IMR-90 (cell line): ENCODE results near the gene GPC5. TPM values are rescaled to one million over a fixed set of nuclear protein-coding genes. Genes with fewer than 3 reads are reported as not detected.

Experiments
- ATAC-seq: fragments of 200-7000 bp; cut with Tn5 transposase; 2 replicates; pipeline ENCODE4 v1.9.1; 2020; ENCODE audit warnings: low read depth, mild to moderate bottlenecking, moderate library complexity
- BruUV-seq: library from RNA; stranded (reverse); fragments of 400-500 nt; replicated peaks from 2 replicates; lab custom pipeline; 2021; lab: Mats Ljungman, UMichigan
- CTCF ChIA-PET: fragments of 300-600 bp; formaldehyde crosslinking; extraction: SDS; loops from one replicate; lab custom pipeline; 2021; ENCODE audit warnings: antibody characterized with exemption; lab: Yijun Ruan, JAX
- POLR2A ChIA-PET: fragments of 300-600 bp; sonication (Branson Sonifier 250); formaldehyde crosslinking; loops from one replicate; lab custom pipeline; 2022; ENCODE audit warnings: antibody characterized with exemption; ENCODE audit not compliant: unreplicated experiment; lab: Charles Lee
- DNase-seq: peaks from one replicate; pipeline ENCODE4 v3.0.0; 2013
- H2AFZ ChIP-seq: replicated peaks from 2 replicates; pipeline ENCODE3; 2013; ENCODE audit warnings: low read length, mild to moderate bottlenecking; ENCODE audit not compliant: poor library complexity
- H2AK5ac ChIP-seq: 2 replicates; pipeline ENCODE4 v1.6.1; 2013; ENCODE audit warnings: low read depth, low read length, inconsistent platforms
- H2AK9ac ChIP-seq: replicated peaks from 2 replicates; pipeline ENCODE3; 2013; ENCODE audit warnings: mild to moderate bottlenecking, low read depth, low read length, moderate library complexity; ENCODE audit not compliant: poor library complexity
- H2BK120ac ChIP-seq: 2 replicates; pipeline ENCODE4 v1.6.1; 2013; ENCODE audit warnings: low read depth, low read length, inconsistent platforms
- H2BK15ac ChIP-seq: 3 replicates; pipeline ENCODE4 v1.6.1; 2013; ENCODE audit warnings: low read depth, low read length, inconsistent platforms
- H2BK20ac ChIP-seq: 2 replicates; pipeline ENCODE4 v1.6.1; 2013; ENCODE audit warnings: low read depth, mild to moderate bottlenecking, inconsistent platforms, low read length, moderate library complexity
- H2BK5ac ChIP-seq: 2 replicates; pipeline ENCODE4 v1.6.1; 2013; ENCODE audit warnings: mild to moderate bottlenecking, low read depth, low read length, inconsistent platforms; ENCODE audit not compliant: poor library complexity, severe bottlenecking
- H3K14ac ChIP-seq: replicated peaks from 2 replicates; pipeline ENCODE4 v1.6.1; 2013; ENCODE audit warnings: low read depth, low read length, inconsistent platforms
- H3K18ac ChIP-seq: 2 replicates; pipeline ENCODE4 v1.6.1; 2013; ENCODE audit warnings: low read depth, low read length, control low read depth
- H3K23ac ChIP-seq: 2 replicates; pipeline ENCODE4 v1.6.1; 2013; ENCODE audit warnings: low read depth, low read length, inconsistent platforms
- H3K27ac ChIP-seq: 2 replicates; pipeline ENCODE4 v1.5.1; 2013; ENCODE audit warnings: mild to moderate bottlenecking, control low read depth, low read length; ENCODE audit not compliant: insufficient read depth
- H3K27me3 ChIP-seq: 2 replicates; pipeline ENCODE4 v1.6.1; 2013; ENCODE audit warnings: low read length; ENCODE audit not compliant: control insufficient read depth, insufficient read depth
- H3K36me3 ChIP-seq: 2 replicates; pipeline ENCODE4 v1.6.1; 2013; ENCODE audit warnings: low read length, mixed read lengths; ENCODE audit not compliant: control insufficient read depth, insufficient read depth
- H3K4ac ChIP-seq: 2 replicates; pipeline ENCODE4 v1.6.1; 2013; ENCODE audit warnings: low read depth, low read length, inconsistent platforms
- H3K4me1 ChIP-seq: 2 replicates; pipeline ENCODE4 v1.6.1; 2013; ENCODE audit warnings: low read length, mixed read lengths; ENCODE audit not compliant: control insufficient read depth, insufficient read depth
- H3K4me2 ChIP-seq: 2 replicates; pipeline ENCODE4 v1.6.1; 2013; ENCODE audit warnings: low read depth, mild to moderate bottlenecking, control low read depth, low read length, moderate library complexity
- H3K4me3 ChIP-seq: 2 replicates; pipeline ENCODE4 v1.5.1; 2013; ENCODE audit warnings: low read depth, mild to moderate bottlenecking, control low read depth, low read length, moderate library complexity; ENCODE audit not compliant: insufficient read depth
- H3K56ac ChIP-seq: 2 replicates; pipeline ENCODE4 v1.6.1; 2013; ENCODE audit warnings: low read length, inconsistent platforms; ENCODE audit not compliant: insufficient read depth; ENCODE audit errors: extremely low read depth
- H3K79me1 ChIP-seq, 2 experiments: 2 replicates each; pipeline ENCODE4 v1.6.1; 2013; ENCODE audit warnings: low read length in 2 of 2, inconsistent platforms in 1 of 2, low read depth in 1 of 2
- H3K9ac ChIP-seq: 2 replicates; pipeline ENCODE4 v1.6.1; 2013; ENCODE audit warnings: low read depth, low read length, control low read depth
- H3K9me1 ChIP-seq: 2 replicates; pipeline ENCODE4 v1.6.1; 2013; ENCODE audit warnings: low read length, inconsistent platforms; ENCODE audit not compliant: insufficient read depth
- H3K9me3 ChIP-seq: 2 replicates; pipeline ENCODE4 v1.6.1; 2013; ENCODE audit warnings: low read length; ENCODE audit not compliant: control insufficient read depth, insufficient read depth
- H4K20me1 ChIP-seq: 2 replicates; pipeline ENCODE4 v1.6.1; 2013; ENCODE audit warnings: low read length, inconsistent platforms; ENCODE audit not compliant: insufficient read depth
- H4K5ac ChIP-seq: 2 replicates; pipeline ENCODE4 v1.6.1; 2013; ENCODE audit warnings: mild to moderate bottlenecking, low read depth, low read length, control low read depth
- H4K8ac ChIP-seq, 2 experiments: 2 replicates each; pipeline ENCODE4 v1.6.1; 2013; ENCODE audit warnings: low read depth in 2 of 2, low read length in 2 of 2, control low read depth in 1 of 2, inconsistent platforms in 1 of 2
- H4K91ac ChIP-seq: 2 replicates; pipeline ENCODE4 v1.6.1; 2013; ENCODE audit warnings: low read depth, low read length, inconsistent platforms; ENCODE audit not compliant: insufficient read depth
- FOS ChIP-seq: fragments of 150-350 bp; IDR thresholded peaks from 2 replicates; pipeline ENCODE4 v1.6.1; 2016; ENCODE audit warnings: low read depth, low read length
- MAZ ChIP-seq: IDR thresholded peaks from 2 replicates; pipeline ENCODE4 v1.6.1; 2012; ENCODE audit warnings: low read depth, mild to moderate bottlenecking, low read length, improper control_type of control experiment, moderate library complexity, borderline replicate concordance
- MXI1 ChIP-seq: IDR thresholded peaks from 2 replicates; pipeline ENCODE4 v1.6.1; 2012; ENCODE audit warnings: low read depth, mild to moderate bottlenecking, low read length, moderate library complexity, borderline replicate concordance
- NFE2L2 ChIP-seq: fragments of 150-350 bp; IDR thresholded peaks from 2 replicates; pipeline ENCODE4 v1.6.1; 2016; ENCODE audit warnings: low read depth, mild to moderate bottlenecking, low read length
- POLR2A ChIP-seq: IDR thresholded peaks from 2 replicates; pipeline ENCODE4 v1.6.1; 2012; ENCODE audit warnings: mild to moderate bottlenecking, low read depth, low read length
- WGBS, 2 experiments: methylation state at CpG; one replicate each; pipeline versions ENCODE4 v1.1.5 to v1.1.7; 2013; ENCODE audit warnings: missing lambda C conversion rate in 2 of 2; ENCODE audit not compliant: insufficient read length in 1 of 2; ENCODE audit errors: extremely low coverage in 2 of 2; 5-methylcytosine and 5-hydroxymethylcytosine counted together
- dilution Hi-C: fragments of 300-500 bp; cut with HindIII; formaldehyde crosslinking; loops from one replicate; pipeline ENCODE4 v1.14.3; 2018; ENCODE audit warnings: low sequenced_read_pairs; ENCODE audit not compliant: unreplicated experiment
- in situ Hi-C: fragments of 300-500 bp; cut with MboI; formaldehyde crosslinking; loops from 3 replicates; pipeline ENCODE4 v1.14.3; 2019; ENCODE audit warnings: low sequenced_read_pairs, inconsistent platforms, mixed read lengths
- intact Hi-C: fragments of 100-400 bp; cut with micrococcal nuclease; formaldehyde crosslinking; loops from 2 replicates; pipeline ENCODE4 v1.10.0; 2022
- polyA plus RNA-seq, 3 experiments: library from polyadenylated mRNA; depleted of rRNA; stranded (reverse); fragments of >200 nt; gene quantifications; 2 replicates each; pipeline ENCODE4 v1.2.3, GENCODE V29; 2012; ENCODE audit warnings: low replicate concordance in 1 of 3
- total RNA-seq: library from RNA; depleted of rRNA; stranded (reverse); fragments of >200 nt; gene quantifications from 2 replicates; pipeline ENCODE4 v1.2.3, GENCODE V29; 2012
- TF ChIP-seq, protein P1 (sequence below): conservative IDR thresholded peaks from 2 replicates; pipeline ENCODE4 v1.5.1; 2012; ENCODE audit warnings: mild to moderate bottlenecking, low read depth, low read length, improper control_type of control experiment
- TF ChIP-seq, protein P2 (sequence below): fragments of 150-350 bp; IDR thresholded peaks from 2 replicates; pipeline ENCODE4 v1.6.1; 2016; ENCODE audit warnings: low read depth, mild to moderate bottlenecking, low read length, moderate library complexity, borderline replicate concordance

Gene GPC5
- total and polyA plus RNA-seq, 2 of the 4 experiments (the other 2 are of a cell fraction): 0.94 to 1.8 TPM

DNA sequence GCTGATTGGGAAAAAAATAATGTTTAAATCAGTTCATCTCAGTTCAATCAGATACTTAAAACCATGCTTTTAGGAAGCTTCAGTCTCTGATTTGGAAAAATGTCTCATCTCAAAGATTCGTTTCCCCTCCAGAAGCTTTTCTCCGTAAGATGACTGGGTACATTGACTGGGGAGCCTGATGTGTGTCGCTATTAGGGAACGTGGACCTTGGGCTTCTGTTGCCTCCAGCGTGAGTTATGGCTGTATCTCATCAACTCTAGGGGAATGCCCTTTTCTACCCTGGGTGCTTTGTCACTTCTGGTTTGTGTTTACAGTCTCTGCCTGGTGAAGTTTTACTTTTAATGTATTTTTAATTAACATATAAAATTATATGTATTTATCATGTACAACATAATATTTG lies 1192.7 kb downstream of the GPC5 start:
- Histone ChIP-seq H2BK15ac (no peak overlapping the region), H3K56ac (no peak overlapping the region), H3K4me1 (no peaks in the 10 kb centered on the region), H3K9ac (no peak overlapping the region), H3K79me1 (no peaks in the 10 kb centered on the region), H3K18ac (no peak overlapping the region), H4K91ac (no peak overlapping the region), H3K4me2 (no peak overlapping the region), H3K27me3 (no peaks in the 10 kb centered on the region), H3K9me3 (peaks cover 2% of the 10 kb centered on the region; the same call in 1 of the 2 replicates), H2AK5ac (no peak overlapping the region), H3K4ac (no peak overlapping the region), H3K9me1 (no peaks in the 10 kb centered on the region), H3K27ac (no peak overlapping the region), H4K20me1 (no peaks in the 10 kb centered on the region), H2BK20ac (no peak overlapping the region), H4K5ac (no peak overlapping the region), H4K8ac (no peak overlapping the region), H3K14ac (no peak overlapping the region), H3K23ac (no peak overlapping the region), H2AK9ac (no peak overlapping the region), H2AFZ (no peak overlapping the region), H2BK5ac (no peak overlapping the region), H3K36me3 (no peaks in the 10 kb centered on the region), H3K4me3 (no peak overlapping the region), H2BK120ac (no peak overlapping the region)
- TF ChIP-seq MAZ: no peak
- no peak for TF ChIP-seq NFE2L2
- no peak for TF ChIP-seq FOS
- TF ChIP-seq, protein P1, sequence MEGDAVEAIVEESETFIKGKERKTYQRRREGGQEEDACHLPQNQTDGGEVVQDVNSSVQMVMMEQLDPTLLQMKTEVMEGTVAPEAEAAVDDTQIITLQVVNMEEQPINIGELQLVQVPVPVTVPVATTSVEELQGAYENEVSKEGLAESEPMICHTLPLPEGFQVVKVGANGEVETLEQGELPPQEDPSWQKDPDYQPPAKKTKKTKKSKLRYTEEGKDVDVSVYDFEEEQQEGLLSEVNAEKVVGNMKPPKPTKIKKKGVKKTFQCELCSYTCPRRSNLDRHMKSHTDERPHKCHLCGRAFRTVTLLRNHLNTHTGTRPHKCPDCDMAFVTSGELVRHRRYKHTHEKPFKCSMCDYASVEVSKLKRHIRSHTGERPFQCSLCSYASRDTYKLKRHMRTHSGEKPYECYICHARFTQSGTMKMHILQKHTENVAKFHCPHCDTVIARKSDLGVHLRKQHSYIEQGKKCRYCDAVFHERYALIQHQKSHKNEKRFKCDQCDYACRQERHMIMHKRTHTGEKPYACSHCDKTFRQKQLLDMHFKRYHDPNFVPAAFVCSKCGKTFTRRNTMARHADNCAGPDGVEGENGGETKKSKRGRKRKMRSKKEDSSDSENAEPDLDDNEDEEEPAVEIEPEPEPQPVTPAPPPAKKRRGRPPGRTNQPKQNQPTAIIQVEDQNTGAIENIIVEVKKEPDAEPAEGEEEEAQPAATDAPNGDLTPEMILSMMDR: no peak
- no peak for TF ChIP-seq MXI1
- TF ChIP-seq POLR2A: no peak
- TF ChIP-seq, protein P2, sequence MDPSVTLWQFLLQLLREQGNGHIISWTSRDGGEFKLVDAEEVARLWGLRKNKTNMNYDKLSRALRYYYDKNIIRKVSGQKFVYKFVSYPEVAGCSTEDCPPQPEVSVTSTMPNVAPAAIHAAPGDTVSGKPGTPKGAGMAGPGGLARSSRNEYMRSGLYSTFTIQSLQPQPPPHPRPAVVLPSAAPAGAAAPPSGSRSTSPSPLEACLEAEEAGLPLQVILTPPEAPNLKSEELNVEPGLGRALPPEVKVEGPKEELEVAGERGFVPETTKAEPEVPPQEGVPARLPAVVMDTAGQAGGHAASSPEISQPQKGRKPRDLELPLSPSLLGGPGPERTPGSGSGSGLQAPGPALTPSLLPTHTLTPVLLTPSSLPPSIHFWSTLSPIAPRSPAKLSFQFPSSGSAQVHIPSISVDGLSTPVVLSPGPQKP: no peak
- dilution Hi-C loops (no loop called here), intact Hi-C loops (no loop called here), in situ Hi-C loops (no loop called here)
- WGBS, 2 experiments: no CpG with 5 or more reads among the region's 5 CpGs
- BruUV-seq: no TSS peak
- ChIA-PET CTCF (no interaction called here), POLR2A (no interaction called here)
- ATAC-seq (no peak), DNase-seq (no peak)
